Ovary (tissue), 9 donors: ENCODE data around the gene SLC4A8. TPM values are rescaled to one million over a fixed set of nuclear protein-coding genes. Genes with fewer than 3 reads are reported as not detected.

Experiments
- DNase-seq, 5 donors: peaks; one replicate each; pipeline ENCODE4 v3.0.0-alpha.2; 2019 to 2020
- H3K27ac ChIP-seq, 2 donors: fragments of 200-600 bp; one replicate each; pipeline versions ENCODE4 v1.5.1 to v1.8.0; 2019 to 2022
- H3K27me3 ChIP-seq: fragments of 200-600 bp; one replicate; pipeline ENCODE4 v1.8.0; 2022
- H3K36me3 ChIP-seq: fragments of 200-600 bp; sonication (generic); one replicate; pipeline ENCODE4 v1.5.1; 2019
- H3K4me1 ChIP-seq: one replicate; pipeline ENCODE4 v1.8.1; 2013; ENCODE audit warnings: mild to moderate bottlenecking, moderate library complexity; ENCODE audit not compliant: insufficient read depth
- H3K4me3 ChIP-seq: fragments of 200-600 bp; sonication (generic); one replicate; pipeline ENCODE4 v1.5.1; 2017
- H3K9me3 ChIP-seq, 2 donors: fragments of 200-600 bp in 1 of 2; sonication (generic) in 1 of 2; one replicate each; pipeline versions ENCODE4 v1.5.1 to v1.8.1; 2013 to 2019; ENCODE audit warnings: mild to moderate bottlenecking in 1 of 2, moderate library complexity in 1 of 2
- EP300 ChIP-seq: sonication (generic); formaldehyde crosslinking; IDR thresholded peaks from one replicate; pipeline ENCODE4 v1.6.1; 2017; ENCODE audit warnings: antibody characterized with exemption
- POLR2A ChIP-seq: fragments of 450-650 bp; IDR thresholded peaks from one replicate; pipeline ENCODE4 v1.6.1; 2017; ENCODE audit warnings: antibody characterized with exemption, mild to moderate bottlenecking, moderate library complexity
- WGBS, 3 donors: extraction: QIAGEN DNeasy Blood & Tissue Kit in 1 of 3; methylation state at CpG; one replicate each; pipeline versions ENCODE4 v1.1.5 to v1.1.7; 2013 to 2017; 5-methylcytosine and 5-hydroxymethylcytosine counted together
- intact Hi-C, 4 donors: fragments of 100-400 bp; cut with DNase I; formaldehyde crosslinking; loops; one replicate each; pipeline versions ENCODE4 v1.11.0 to v1.15.1; 2022 to 2023
- polyA plus RNA-seq, 2 donors: library from polyadenylated mRNA; stranded (reverse); fragments of 200-250 nt in 1 of 2; fragments of 350-450 nt in 1 of 2; fragmentation: Illumina TruSeq in 1 of 2; extraction: RNeasy Lipid Tissue Mini Kit (QIAGEN cat#74804) in 1 of 2; gene quantifications; one replicate each; pipeline ENCODE4 v1.2.3, GENCODE V29; 2013 to 2014
- total RNA-seq, 7 donors: library from RNA; depleted of rRNA in 2 of 7; stranded (reverse); fragments of >200 nt in 2 of 7; fragmentation: NEBNext Ultra II Directional in 3 of 7; extraction: Animal tissue kit (Norgen Biotek cat#: 25700) in 3 of 7; gene quantifications; one replicate each; pipeline versions ENCODE4 v1.1.0 to v1.2.4, GENCODE V29; 2016 to 2023
- TF ChIP-seq, protein P1 (sequence below), 3 donors: fragments of 450-650 bp in 2 of 3; fragments of 200-600 bp in 1 of 3; IDR thresholded peaks; one replicate each; pipeline versions ENCODE4 v1.5.1 to v1.8.0; 2016 to 2022; ENCODE audit warnings: antibody characterized with exemption in 3 of 3, mild to moderate bottlenecking in 1 of 3
- donor health status: DM: no; HTN: no; CAD: no; lungs with moderate emphysema.
- donor health status: DM: no; HTN: no; CAD: no.
- donor health status: Bipolar disorder and iron deficiency.
- donor health status: DM: yes; HTN: yes; CAD: no.
- donor health status: DM: no; HTN: no; CAD: no.
- donor health status: DM: yes; HTN: yes; CAD: no.

The SLC4A8 gene
- total and polyA plus RNA-seq, 9 donors = 1.5 to 18.5 (median 7.8) TPM

DNA sequence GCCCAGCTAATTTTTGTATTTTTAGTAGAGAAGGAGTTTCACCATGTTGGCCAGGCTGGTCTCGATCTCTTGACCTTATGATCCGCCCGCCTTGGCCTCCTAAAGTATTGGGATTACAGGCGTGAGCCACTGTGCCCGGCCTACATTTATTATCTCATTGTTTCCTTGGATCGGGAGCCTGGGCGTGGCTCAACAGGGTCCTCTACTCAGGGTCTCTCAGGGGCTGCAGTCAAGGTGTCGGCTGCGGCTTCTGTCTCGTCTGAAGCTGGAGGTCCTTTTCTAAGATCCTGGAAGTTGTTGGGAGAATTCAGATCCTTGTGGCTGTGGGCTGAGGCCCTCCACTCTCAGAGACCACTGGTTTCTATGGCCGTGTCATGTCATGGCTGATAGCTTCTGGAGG, 100.9 kb downstream of the SLC4A8 start:
- intact Hi-C loops = no loop called here
- Histone ChIP-seq H3K27ac (no peak overlapping the region), H3K4me3 (no peak overlapping the region), H3K9me3 (no peaks in the 10 kb centered on the region), H3K27me3 (no peaks in the 10 kb centered on the region), H3K36me3 (no peaks in the 10 kb centered on the region), H3K4me1 (no peaks in the 10 kb centered on the region)
- WGBS, 3 donors = 91 to 96% (median 95%) methylated on average over 11 of the region's 11 CpGs
- no peak for DNase-seq
- TF ChIP-seq EP300 = no peak
- TF ChIP-seq, protein P1, sequence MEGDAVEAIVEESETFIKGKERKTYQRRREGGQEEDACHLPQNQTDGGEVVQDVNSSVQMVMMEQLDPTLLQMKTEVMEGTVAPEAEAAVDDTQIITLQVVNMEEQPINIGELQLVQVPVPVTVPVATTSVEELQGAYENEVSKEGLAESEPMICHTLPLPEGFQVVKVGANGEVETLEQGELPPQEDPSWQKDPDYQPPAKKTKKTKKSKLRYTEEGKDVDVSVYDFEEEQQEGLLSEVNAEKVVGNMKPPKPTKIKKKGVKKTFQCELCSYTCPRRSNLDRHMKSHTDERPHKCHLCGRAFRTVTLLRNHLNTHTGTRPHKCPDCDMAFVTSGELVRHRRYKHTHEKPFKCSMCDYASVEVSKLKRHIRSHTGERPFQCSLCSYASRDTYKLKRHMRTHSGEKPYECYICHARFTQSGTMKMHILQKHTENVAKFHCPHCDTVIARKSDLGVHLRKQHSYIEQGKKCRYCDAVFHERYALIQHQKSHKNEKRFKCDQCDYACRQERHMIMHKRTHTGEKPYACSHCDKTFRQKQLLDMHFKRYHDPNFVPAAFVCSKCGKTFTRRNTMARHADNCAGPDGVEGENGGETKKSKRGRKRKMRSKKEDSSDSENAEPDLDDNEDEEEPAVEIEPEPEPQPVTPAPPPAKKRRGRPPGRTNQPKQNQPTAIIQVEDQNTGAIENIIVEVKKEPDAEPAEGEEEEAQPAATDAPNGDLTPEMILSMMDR (IDR thresholded peaks at IDR 0.05) = no peak
- TF ChIP-seq POLR2A = no peak

DNA sequence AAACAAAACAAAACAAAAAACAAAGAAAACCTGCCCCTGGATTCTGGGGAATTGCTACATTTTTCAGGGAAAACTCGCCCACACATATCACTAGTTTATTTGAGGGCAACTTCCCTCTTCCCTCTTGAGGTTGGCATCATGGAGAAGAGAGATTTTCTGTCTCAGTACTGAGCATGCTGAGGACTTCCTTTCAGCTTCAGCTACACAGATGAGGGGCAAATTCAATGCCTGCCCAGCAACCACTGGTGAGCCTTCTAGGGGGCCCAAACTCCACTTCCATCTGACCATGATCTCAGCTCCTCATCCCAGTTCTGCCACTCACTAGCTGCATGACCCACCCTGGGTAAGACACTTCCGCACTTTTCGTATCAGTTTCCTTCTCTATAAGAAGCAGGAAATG, 103.3 kb downstream of the SLC4A8 start:
- no peaks in the 10 kb centered on the region for H3K36me3 ChIP-seq
- no peak overlapping the region for H3K27ac ChIP-seq
- intact Hi-C loops = no loop called here
- no peak for TF ChIP-seq POLR2A
- TF ChIP-seq EP300 = no peak
- TF ChIP-seq, protein P1 (IDR thresholded peaks at IDR 0.05) = no peak
- no peaks in the 10 kb centered on the region for H3K9me3 ChIP-seq
- H3K4me1 ChIP-seq = no peaks in the 10 kb centered on the region
- 87 to 96% (median 94%) methylated on average over 3 of the region's 3 CpGs for WGBS, 3 donors
- H3K27me3 ChIP-seq = no peaks in the 10 kb centered on the region
- no peak for DNase-seq
- no peak overlapping the region for H3K4me3 ChIP-seq

DNA sequence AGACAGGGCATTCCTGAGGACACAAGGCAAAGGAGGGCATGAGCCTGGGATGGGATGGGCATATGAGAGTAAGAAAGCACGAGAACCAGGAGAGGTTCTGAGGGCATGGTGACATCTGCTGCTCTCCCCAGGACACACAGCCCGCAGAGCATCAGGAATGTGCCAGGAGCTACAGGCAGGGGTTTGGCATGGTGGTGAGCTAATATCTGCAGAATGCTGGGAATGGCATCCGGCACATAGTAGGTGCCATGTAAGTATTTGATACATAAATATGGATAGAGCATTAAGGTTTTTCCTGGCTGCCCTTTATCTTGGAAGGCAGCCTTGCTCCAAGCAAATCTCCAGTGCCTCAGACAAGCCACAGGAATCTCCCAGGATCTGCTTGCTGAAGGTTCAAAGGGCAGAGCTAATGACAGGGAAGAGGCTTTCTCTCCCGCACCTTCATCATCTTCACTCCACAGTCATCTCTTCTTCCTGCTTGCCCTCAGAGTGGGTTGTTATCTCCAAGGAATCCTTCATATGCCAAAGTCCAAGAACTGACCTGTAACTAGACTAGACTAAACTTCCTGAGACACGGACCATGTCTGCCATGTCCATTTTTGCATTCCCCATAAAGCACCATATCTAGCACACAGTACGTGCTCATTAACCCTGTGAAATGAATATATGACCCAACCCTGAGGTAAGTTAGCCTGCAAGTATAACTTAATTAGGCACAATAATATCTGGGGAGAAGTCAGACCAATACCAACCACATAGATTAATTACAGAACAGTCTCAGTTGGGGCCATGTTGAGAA, 104.4 kb downstream of the SLC4A8 start:
- no peaks in the 10 kb centered on the region for H3K36me3 ChIP-seq
- DNase-seq = no peak
- intact Hi-C loops = no loop called here
- 73 to 88% (median 82%) methylated on average over 6 of the region's 6 CpGs for WGBS, 3 donors
- no peak overlapping the region for H3K4me3 ChIP-seq
- H3K9me3 ChIP-seq = no peaks in the 10 kb centered on the region
- TF ChIP-seq, protein P1 (IDR thresholded peaks at IDR 0.05) = no peak
- TF ChIP-seq EP300 (no peak), POLR2A (no peak)
- H3K4me1 ChIP-seq = no peaks in the 10 kb centered on the region
- no peak overlapping the region for H3K27ac ChIP-seq
- H3K27me3 ChIP-seq = no peaks in the 10 kb centered on the region

DNA sequence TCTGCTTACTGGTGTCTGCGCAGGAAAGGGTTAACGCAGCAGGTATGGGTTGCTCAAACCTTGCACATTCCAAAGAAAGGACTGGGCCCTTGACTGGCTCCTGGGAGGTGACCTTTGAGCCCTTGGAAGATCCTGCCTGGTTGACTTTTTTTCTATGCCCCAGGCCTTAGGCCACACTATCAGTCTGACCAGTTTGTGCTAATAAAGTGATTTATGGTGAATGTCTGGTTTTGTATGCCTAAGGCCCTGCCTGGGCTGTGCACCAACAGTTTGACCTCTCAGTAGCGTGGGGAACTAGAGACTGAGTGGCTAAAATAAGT, 105.0 kb downstream of the SLC4A8 start:
- intact Hi-C loops = no loop called here
- no peaks in the 10 kb centered on the region for H3K4me1 ChIP-seq
- 89 to 98% (median 90%) methylated on average over 3 of the region's 3 CpGs for WGBS, 3 donors
- no peaks in the 10 kb centered on the region for H3K9me3 ChIP-seq
- TF ChIP-seq EP300 (no peak), POLR2A (no peak)
- TF ChIP-seq, protein P1 (IDR thresholded peaks at IDR 0.05) = no peak
- no peak overlapping the region for H3K27ac ChIP-seq
- H3K36me3 ChIP-seq = no peaks in the 10 kb centered on the region
- no peaks in the 10 kb centered on the region for H3K27me3 ChIP-seq
- no peak for DNase-seq
- no peak overlapping the region for H3K4me3 ChIP-seq
